ENCODE measurements around the gene SIGLECL1. TPM values are rescaled to one million over a fixed set of nuclear protein-coding genes. Genes with fewer than 3 reads are reported as not detected.

SIGLECL1 gene
- polyA plus RNA-seq, 3 donors from 2014 or later, result not detected

- no peaks in the 10 kb centered on the region for H3K36me3 Mint-ChIP-seq
- H3K9me3 Mint-ChIP-seq, result no peaks in the 10 kb centered on the region
- H3K27me3 Mint-ChIP-seq (ENCODE audit: low read depth in 3 of 3), result peaks cover 0 to 3% (median 1%) of the 10 kb centered on the region in 3 donors
- H3K4me1 Mint-ChIP-seq, result peaks cover 0 to 14% of the 10 kb centered on the region in 2 donors
- H3K4me3 Mint-ChIP-seq, result no peak overlapping the region
- no peak overlapping the region for H3K27ac Mint-ChIP-seq
- DNase-seq, result peak; percentile 50 to 56 (median 51)
Observed at GRCh38 chr19:51259348-51260245, 8.7 kb downstream of the SIGLECL1 start.

- Mint-ChIP-seq H3K27ac (no peak overlapping the region), H3K9me3 (no peaks in the 10 kb centered on the region), H3K4me1 (peaks cover 0 to 13% of the 10 kb centered on the region in 2 donors), H3K27me3 (ENCODE audit: low read depth in 3 of 3) (peaks cover 0 to 2% (median 2%) of the 10 kb centered on the region in 3 donors), H3K36me3 (no peaks in the 10 kb centered on the region), H3K4me3 (no peak overlapping the region)
- no peak for DNase-seq
Observed at GRCh38 chr19:51263808-51264207, 12.9 kb downstream of the SIGLECL1 start.

DNA sequence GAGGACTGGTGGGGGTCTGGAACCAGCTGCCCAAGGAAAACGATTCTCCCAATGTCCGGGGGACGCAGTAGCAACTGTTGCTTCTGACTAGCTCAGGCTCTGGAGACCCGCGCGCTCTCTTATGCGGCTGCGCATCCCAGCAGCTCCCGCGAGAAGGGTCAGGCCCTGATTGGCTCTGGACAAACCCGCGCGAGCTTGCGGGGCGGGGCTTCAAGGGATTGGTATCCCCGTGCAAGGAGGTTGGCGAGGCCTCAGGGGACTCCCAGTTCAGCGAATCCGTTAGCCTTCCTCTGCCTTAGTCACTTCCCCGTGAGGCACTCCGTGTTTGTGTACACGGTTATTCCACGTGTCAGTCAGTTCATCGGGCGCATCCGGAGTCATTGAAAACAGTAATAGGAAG is 20.2 kb downstream of the SIGLECL1 start:
- no peak for DNase-seq
- peak overlapping the region in 4 of 6 donors; percentile 72 to 94 (median 86) for H3K27ac Mint-ChIP-seq
- H3K36me3 Mint-ChIP-seq, result no peaks in the 10 kb centered on the region
- H3K4me3 Mint-ChIP-seq, result peak overlapping the region in 3 of 5 donors; percentile 15 to 67 (median 62)
- no peaks in the 10 kb centered on the region for H3K9me3 Mint-ChIP-seq
- peaks cover 0 to 7% (median 2%) of the 10 kb centered on the region in 3 donors for H3K27me3 Mint-ChIP-seq (ENCODE audit: low read depth in 3 of 3)
- H3K4me1 Mint-ChIP-seq, result peaks cover 21 to 61% of the 10 kb centered on the region in 2 donors

GRCh38 chr19:51272183-51272810 is 21.4 kb downstream of the SIGLECL1 start:
- peak overlapping the region in 4 of 5 donors; percentile 72 to 84 (median 77) for H3K4me3 Mint-ChIP-seq
- peak; percentile 60 to 75 (median 74) for DNase-seq
- peak overlapping the region; percentile 2 to 94 (median 90) for H3K27ac Mint-ChIP-seq

DNA sequence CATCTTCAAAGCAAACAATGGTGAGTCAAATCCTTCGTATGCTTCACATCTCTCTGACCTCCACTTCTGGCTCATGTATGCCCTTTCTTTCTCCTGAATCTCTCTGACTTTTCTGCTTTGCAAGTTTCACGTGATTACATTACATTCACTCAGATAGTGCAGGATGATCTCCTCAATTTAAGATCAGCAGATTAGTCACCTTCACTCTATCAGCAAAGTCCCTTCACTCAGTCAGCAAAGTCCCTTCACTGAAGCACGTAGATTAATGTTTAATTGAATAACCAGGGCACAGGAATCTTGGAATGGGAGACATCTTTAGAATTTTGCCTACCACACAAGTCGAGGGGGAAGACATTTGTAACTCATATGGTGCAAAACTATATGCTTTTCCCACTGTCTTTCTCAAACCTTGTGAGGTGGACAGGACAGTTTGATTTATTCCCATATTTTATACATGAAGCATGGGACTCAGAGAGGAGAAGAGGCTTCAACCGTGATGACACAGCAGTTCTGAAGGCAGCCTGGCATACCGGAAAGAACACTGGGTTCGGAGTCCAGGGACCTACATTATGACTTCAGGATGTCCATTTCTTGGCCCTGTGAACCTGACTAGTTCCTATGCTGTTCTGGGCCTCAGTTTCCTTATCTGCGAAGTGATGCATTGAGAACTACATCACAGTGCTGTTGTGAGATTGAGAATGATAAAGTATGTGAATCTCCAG is 23.3 kb downstream of the SIGLECL1 start:
- Mint-ChIP-seq H3K27me3 (ENCODE audit: low read depth in 3 of 3) (peaks cover 0 to 13% (median 4%) of the 10 kb centered on the region in 3 donors), H3K27ac (peak overlapping the region in 5 of 6 donors; percentile 77 to 96 (median 86)), H3K4me3 (peak overlapping the region in 4 of 5 donors; percentile 9 to 73 (median 38)), H3K9me3 (no peaks in the 10 kb centered on the region), H3K4me1 (peaks cover 21 to 56% of the 10 kb centered on the region in 2 donors), H3K36me3 (no peaks in the 10 kb centered on the region)
- no peak for DNase-seq

More at GRCh38 chr19:51272183-51272810, 21.4 kb downstream of the SIGLECL1 start:
- Mint-ChIP-seq H3K4me1 (peaks cover 21 to 56% of the 10 kb centered on the region in 2 donors), H3K9me3 (no peaks in the 10 kb centered on the region), H3K36me3 (no peaks in the 10 kb centered on the region), H3K27me3 (ENCODE audit: low read depth in 3 of 3) (peaks cover 0 to 12% (median 2%) of the 10 kb centered on the region in 3 donors)

DNA sequence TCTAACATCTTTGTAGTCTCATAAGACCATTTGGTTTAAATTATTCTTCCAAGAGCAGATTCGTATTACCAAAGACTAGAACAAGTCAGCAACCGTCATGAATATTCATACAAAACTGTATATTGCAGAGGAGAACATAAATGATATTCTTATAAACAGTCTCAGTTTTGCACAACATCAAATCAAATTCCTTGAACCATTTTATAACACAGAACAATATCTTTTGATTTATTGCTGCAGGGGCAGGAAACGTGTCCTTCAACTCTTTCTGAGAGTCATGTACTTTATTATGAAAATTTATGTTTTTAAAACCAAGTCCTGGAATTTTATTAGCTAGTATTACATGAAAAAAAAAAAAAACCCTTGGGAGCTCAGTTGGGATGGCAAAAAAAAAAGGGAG is 26.2 kb downstream of the SIGLECL1 start:
- Mint-ChIP-seq H3K36me3 (peaks cover 0 to 4% (median 0%) of the 10 kb centered on the region in 3 donors), H3K4me1 (peaks cover 14 to 32% of the 10 kb centered on the region in 2 donors), H3K9me3 (peaks cover 0 to 2% (median 0%) of the 10 kb centered on the region in 6 donors), H3K4me3 (no peak overlapping the region), H3K27me3 (ENCODE audit: low read depth in 3 of 3) (peaks cover 4 to 15% (median 4%) of the 10 kb centered on the region in 3 donors), H3K27ac (no peak overlapping the region)
- no peak for DNase-seq

DNA sequence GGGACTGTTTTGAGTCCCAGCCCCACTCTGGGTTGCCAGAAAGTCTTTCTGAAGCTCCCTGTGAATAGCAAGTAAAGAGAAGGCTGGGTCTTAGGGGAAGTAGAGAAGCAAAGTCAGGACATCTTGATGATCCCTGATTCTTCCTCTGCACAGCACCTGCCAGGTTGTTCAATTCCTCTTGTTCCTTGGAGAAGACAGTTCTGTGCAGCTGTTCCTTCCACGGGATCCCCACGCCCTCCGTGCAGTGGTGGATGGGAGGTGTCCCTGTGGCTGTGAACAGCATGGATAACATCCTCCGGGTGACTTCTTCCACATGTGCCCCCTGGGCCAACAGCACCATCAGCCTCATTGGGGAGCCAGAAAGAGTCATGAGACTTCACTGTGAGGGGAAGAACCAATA is 31.5 kb downstream of the SIGLECL1 start:
- no peak for DNase-seq
- no peaks in the 10 kb centered on the region for H3K4me1 Mint-ChIP-seq
- H3K36me3 Mint-ChIP-seq, result peaks cover 0 to 4% (median 0%) of the 10 kb centered on the region in 3 donors
- H3K27me3 Mint-ChIP-seq (ENCODE audit: low read depth in 3 of 3), result peaks cover 5 to 11% (median 10%) of the 10 kb centered on the region in 3 donors
- H3K9me3 Mint-ChIP-seq, result peaks cover 0 to 2% (median under 1%) of the 10 kb centered on the region in 6 donors
- no peak overlapping the region for H3K4me3 Mint-ChIP-seq
- no peak overlapping the region for H3K27ac Mint-ChIP-seq

GRCh38 chr19:51285682-51286081 is 34.8 kb downstream of the SIGLECL1 start:
- Mint-ChIP-seq H3K27ac (no peak overlapping the region), H3K4me3 (no peak overlapping the region), H3K27me3 (ENCODE audit: low read depth in 3 of 3) (peaks cover 6 to 9% (median 6%) of the 10 kb centered on the region in 3 donors), H3K36me3 (no peaks in the 10 kb centered on the region), H3K9me3 (peaks cover 0 to 2% (median under 1%) of the 10 kb centered on the region in 6 donors), H3K4me1 (no peaks in the 10 kb centered on the region)
- no peak for DNase-seq

- no peaks in the 10 kb centered on the region for H3K36me3 Mint-ChIP-seq
- peaks cover 0 to 2% (median 0%) of the 10 kb centered on the region in 6 donors for H3K9me3 Mint-ChIP-seq
Observed at GRCh38 chr19:51289635-51290034, 38.8 kb downstream of the SIGLECL1 start.

GRCh38 chr19:51292971-51293370 is 42.1 kb downstream of the SIGLECL1 start:
- DNase-seq, result no peak
- H3K9me3 Mint-ChIP-seq, result no peaks in the 10 kb centered on the region
- no peak overlapping the region for H3K4me3 Mint-ChIP-seq
- H3K36me3 Mint-ChIP-seq, result no peaks in the 10 kb centered on the region
- no peaks in the 10 kb centered on the region for H3K4me1 Mint-ChIP-seq
- peaks cover 3 to 8% (median 5%) of the 10 kb centered on the region in 3 donors for H3K27me3 Mint-ChIP-seq (ENCODE audit: low read depth in 3 of 3)
- no peak overlapping the region for H3K27ac Mint-ChIP-seq

More at GRCh38 chr19:51289635-51290034, 38.8 kb downstream of the SIGLECL1 start:
- no peak for DNase-seq
- peaks cover 4 to 6% (median 6%) of the 10 kb centered on the region in 3 donors for H3K27me3 Mint-ChIP-seq (ENCODE audit: low read depth in 3 of 3)
- no peaks in the 10 kb centered on the region for H3K4me1 Mint-ChIP-seq
- no peak overlapping the region for H3K27ac Mint-ChIP-seq
- H3K4me3 Mint-ChIP-seq, result no peak overlapping the region

- H3K4me3 Mint-ChIP-seq, result no peak overlapping the region
- no peak overlapping the region for H3K27ac Mint-ChIP-seq
- H3K27me3 Mint-ChIP-seq (ENCODE audit: low read depth in 3 of 3), result peaks cover 3 to 8% (median 5%) of the 10 kb centered on the region in 3 donors
- H3K9me3 Mint-ChIP-seq, result no peaks in the 10 kb centered on the region
- no peaks in the 10 kb centered on the region for H3K4me1 Mint-ChIP-seq
- H3K36me3 Mint-ChIP-seq, result no peaks in the 10 kb centered on the region
- no peak for DNase-seq
Observed at GRCh38 chr19:51293571-51294210, 42.8 kb downstream of the SIGLECL1 start.

GRCh38 chr19:51294211-51294976 is 43.5 kb downstream of the SIGLECL1 start:
- Mint-ChIP-seq H3K4me3 (no peak overlapping the region), H3K9me3 (no peaks in the 10 kb centered on the region), H3K27ac (no peak overlapping the region), H3K36me3 (no peaks in the 10 kb centered on the region), H3K4me1 (no peaks in the 10 kb centered on the region), H3K27me3 (ENCODE audit: low read depth in 3 of 3) (peaks cover 3 to 8% (median 5%) of the 10 kb centered on the region in 3 donors)
- no peak for DNase-seq
